CD4-positive, alpha-beta T cell (primary cell): ENCODE results near the gene PODNL1. TPM values are rescaled to one million over a fixed set of nuclear protein-coding genes. Genes with fewer than 3 reads are reported as not detected.
A peak's percentile ranks its signal among the peaks of the same experiment; 100 is the strongest.

ENCODE experiments used
- ATAC-seq: fragments of 200-7000 bp; cut with Tn5 transposase; one replicate; pipeline ENCODE4 v1.10.0; 2022; ENCODE audit warnings: mild to moderate bottlenecking; ENCODE audit not compliant: poor library complexity
- CTCF ChIA-PET: fragments of 350-600 bp; sonication (Branson Sonifier 250); formaldehyde crosslinking; loops from one replicate; lab custom pipeline; 2021; ENCODE audit warnings: antibody characterized with exemption, inconsistent platforms; lab: Charles Lee
- POLR2A ChIA-PET: fragments of 350-600 bp; sonication (Branson Sonifier 250); formaldehyde crosslinking; loops from one replicate; lab custom pipeline; 2021; ENCODE audit warnings: antibody characterized with exemption, inconsistent platforms; lab: Charles Lee
- DNase-seq, 14 experiments: peaks; one replicate each; pipeline ENCODE4 v3.0.0-alpha.2; 2013 to 2020; ENCODE audit warnings: mixed read lengths in 2 of 14
- H3K27ac ChIP-seq, 2 donors: one replicate each; pipeline versions ENCODE4 v1.5.1 to v1.7.0; 2013; ENCODE audit warnings: low read length in 2 of 2, low read depth in 1 of 2, mild to moderate bottlenecking in 1 of 2
- H3K27me3 ChIP-seq, 2 experiments: 1 replicate in 1 of 2; 2 replicates in 1 of 2; pipeline versions ENCODE4 v1.6.1 to v1.7.0; 2013; ENCODE audit warnings: low read length in 2 of 2, control low read depth in 1 of 2, mild to moderate bottlenecking in 1 of 2, moderate library complexity in 1 of 2; ENCODE audit not compliant: insufficient read depth in 2 of 2, control insufficient read depth in 1 of 2
- H3K36me3 ChIP-seq: one replicate; pipeline ENCODE4 v1.6.1; 2013; ENCODE audit warnings: low read length, control low read depth; ENCODE audit not compliant: insufficient read depth
- H3K4me1 ChIP-seq: one replicate; pipeline ENCODE4 v1.6.1; 2013; ENCODE audit warnings: low read length, control low read depth; ENCODE audit not compliant: insufficient read depth
- H3K4me3 ChIP-seq: one replicate; pipeline ENCODE4 v1.5.1; 2013; ENCODE audit warnings: mild to moderate bottlenecking, low read length, moderate library complexity
- H3K9me3 ChIP-seq, 2 experiments: 1 replicate in 1 of 2; 2 replicates in 1 of 2; pipeline versions ENCODE4 v1.6.1 to v1.7.0; 2013; ENCODE audit warnings: low read length in 2 of 2, mild to moderate bottlenecking in 2 of 2, control low read depth in 1 of 2, moderate library complexity in 1 of 2; ENCODE audit not compliant: control insufficient read depth in 1 of 2, insufficient read depth in 1 of 2
- H3K27ac Mint-ChIP-seq: one replicate; pipeline ENCODE4 v1.8.0; 2020; ENCODE audit warnings: mixed read lengths
- H3K27me3 Mint-ChIP-seq: one replicate; pipeline ENCODE4 v1.8.0; 2021; ENCODE audit warnings: mixed read lengths
- H3K36me3 Mint-ChIP-seq: one replicate; pipeline ENCODE4 v1.8.0; 2021; ENCODE audit warnings: low read depth, mixed read lengths
- H3K4me1 Mint-ChIP-seq: one replicate; pipeline ENCODE4 v1.8.0; 2021; ENCODE audit warnings: low read depth, mixed read lengths
- H3K4me3 Mint-ChIP-seq: one replicate; pipeline ENCODE4 v1.8.0; 2020; ENCODE audit warnings: mild to moderate bottlenecking, mixed read lengths
- H3K9me3 Mint-ChIP-seq: one replicate; pipeline ENCODE4 v1.8.0; 2020; ENCODE audit warnings: mixed read lengths
- CTCF ChIP-seq: fragments of 200-600 bp; IDR thresholded peaks from one replicate; pipeline ENCODE4 v1.8.0; 2022; ENCODE audit warnings: antibody characterized with exemption, mild to moderate bottlenecking
- intact Hi-C, 2 experiments: fragments of 100-400 bp; cut with DNase I in 1 of 2; cut with micrococcal nuclease in 1 of 2; formaldehyde crosslinking; loops; one replicate each; pipeline versions ENCODE4 v1.15.1 to v1.9.0; 2023 to 2025; cut with DNase I, micrococcal nuclease
- total RNA-seq, 174 experiments: library from RNA in 2 of 174; stranded (reverse) in 2 of 174; gene quantifications; one replicate each; pipeline ENCODE4 v1.2.3 and lab custom pipeline; 2021 to 2026

Gene PODNL1
- total RNA-seq, 2 experiments from 2014 or later = not detected

- ChIA-PET POLR2A (interaction anchor here (0.6 to 3.2 kb wide), 5 partner anchors 9 to 54 kb away, joined by 3 to 20 read pairs (median 3); partner anchors contain the start of genes DCAF15 and IL27RA), CTCF (interaction anchor here (0.6 to 1.8 kb wide), 2 partner anchors 17 to 94 kb away, joined by 3 to 4 read pairs; partner anchors contain the start of gene MISP3)
- ATAC-seq (no peak), DNase-seq (no peak)
- Histone ChIP-seq H3K4me3 (no peak overlapping the region), H3K9me3 (no peaks in the 10 kb centered on the region), H3K36me3 (peaks cover 30% of the 10 kb centered on the region), H3K27ac (peak overlapping the region in 1 of 2 donors; percentile 23), H3K4me1 (peaks cover 56% of the 10 kb centered on the region), H3K27me3 (no peaks in the 10 kb centered on the region)
- no peak for TF ChIP-seq CTCF
- H3K9me3 Mint-ChIP-seq = no peaks in the 10 kb centered on the region
- no peaks in the 10 kb centered on the region for H3K27me3 Mint-ChIP-seq
- peaks cover 34% of the 10 kb centered on the region for H3K4me1 Mint-ChIP-seq
- intact Hi-C loops = no loop called here
- peak overlapping the region; percentile 54 for H3K4me3 Mint-ChIP-seq
- H3K27ac Mint-ChIP-seq = peak overlapping the region; percentile 63
- H3K36me3 Mint-ChIP-seq = peaks cover 17% of the 10 kb centered on the region
Observed at GRCh38 chr19:13977803-13978202, 39.6 kb upstream of the PODNL1 start.

- CTCF ChIA-PET = no interaction called here
- H3K9me3 ChIP-seq = no peaks in the 10 kb centered on the region
- no peak for TF ChIP-seq CTCF
- H3K4me3 Mint-ChIP-seq = no peak overlapping the region
- H3K27me3 ChIP-seq = no peaks in the 10 kb centered on the region
- ATAC-seq = no peak
- peaks cover 36% of the 10 kb centered on the region for H3K36me3 ChIP-seq
- DNase-seq = no peak
- H3K27ac Mint-ChIP-seq = peak overlapping the region; percentile 15
- no peaks in the 10 kb centered on the region for H3K27me3 Mint-ChIP-seq
- peaks cover 21% of the 10 kb centered on the region for H3K4me1 Mint-ChIP-seq
- intact Hi-C loops = no loop called here
- POLR2A ChIA-PET = interaction anchor here (1.4 kb wide), 1 partner anchor 55 kb away, joined by 3 read pairs; the partner anchor contains the start of gene IL27RA
- no peaks in the 10 kb centered on the region for H3K9me3 Mint-ChIP-seq
- H3K27ac ChIP-seq = no peak overlapping the region
- H3K36me3 Mint-ChIP-seq = peaks cover 19% of the 10 kb centered on the region
- H3K4me3 ChIP-seq = no peak overlapping the region
- peaks cover 43% of the 10 kb centered on the region for H3K4me1 ChIP-seq
Observed at GRCh38 chr19:13976446-13976845, 38.2 kb upstream of the PODNL1 start.

DNA sequence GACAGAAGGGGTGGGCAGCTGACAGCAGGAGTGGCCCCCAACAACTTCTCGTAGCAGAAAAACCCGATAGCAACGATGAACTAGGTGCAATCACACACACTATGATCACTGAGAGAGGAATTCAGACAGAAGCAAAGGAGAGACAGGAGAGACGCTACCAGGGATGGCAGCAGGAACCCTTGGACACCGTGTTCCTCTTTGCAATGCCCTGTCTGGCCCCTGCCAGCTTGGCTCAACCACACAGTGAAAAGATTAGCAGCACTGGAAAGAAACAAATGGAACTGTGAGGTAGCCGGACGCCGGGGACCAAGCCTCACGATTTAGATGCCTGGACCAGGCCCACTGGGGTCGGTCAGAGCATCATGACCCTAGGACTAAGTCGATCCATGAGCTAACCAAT, 37.7 kb upstream of the PODNL1 start:
- ChIA-PET CTCF (no interaction called here), POLR2A (interaction anchor here (1.4 kb wide), 1 partner anchor 56 kb away, joined by 3 read pairs; the partner anchor contains the start of gene IL27RA)
- Histone ChIP-seq H3K27ac (peak overlapping the region in 1 of 2 donors; percentile 13), H3K36me3 (peaks cover 37% of the 10 kb centered on the region), H3K9me3 (no peaks in the 10 kb centered on the region), H3K4me1 (peaks cover 37% of the 10 kb centered on the region), H3K4me3 (no peak overlapping the region), H3K27me3 (no peaks in the 10 kb centered on the region)
- ATAC-seq (no peak), DNase-seq (no peak)
- peak overlapping the region; percentile 15 for H3K27ac Mint-ChIP-seq
- H3K27me3 Mint-ChIP-seq = no peaks in the 10 kb centered on the region
- TF ChIP-seq CTCF = no peak
- H3K4me1 Mint-ChIP-seq = peaks cover 16% of the 10 kb centered on the region
- intact Hi-C loops = no loop called here
- no peaks in the 10 kb centered on the region for H3K9me3 Mint-ChIP-seq
- H3K4me3 Mint-ChIP-seq = no peak overlapping the region
- peaks cover 25% of the 10 kb centered on the region for H3K36me3 Mint-ChIP-seq
